HG03432 (cell line): Measurements from ENCODE around the gene MYBPH.

ENCODE experiments used
- ATAC-seq: cut with Tn5 transposase; IDR thresholded peaks from one replicate; pipeline ENCODE4 v1.9.1; 2021; ENCODE audit warnings: mild to moderate bottlenecking, moderate library complexity; ENCODE audit not compliant: unreplicated experiment

Gene MYBPH, protein sequence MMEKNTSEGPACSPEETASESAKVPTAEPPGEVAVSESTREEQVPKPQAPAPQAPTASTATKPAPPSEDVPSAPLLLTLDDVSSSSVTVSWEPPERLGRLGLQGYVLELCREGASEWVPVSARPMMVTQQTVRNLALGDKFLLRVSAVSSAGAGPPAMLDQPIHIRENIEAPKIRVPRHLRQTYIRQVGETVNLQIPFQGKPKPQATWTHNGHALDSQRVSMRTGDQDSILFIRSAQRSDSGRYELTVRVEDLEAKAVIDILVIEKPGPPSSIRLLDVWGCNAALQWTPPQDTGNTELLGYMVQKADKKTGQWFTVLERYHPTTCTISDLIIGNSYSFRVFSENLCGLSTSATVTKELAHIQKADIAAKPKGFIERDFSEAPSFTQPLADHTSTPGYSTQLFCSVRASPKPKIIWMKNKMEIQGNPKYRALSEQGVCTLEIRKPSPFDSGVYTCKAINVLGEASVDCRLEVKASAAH

GRCh38 chr1:203175237-203175826 lies at the start of gene MYBPH:
TSS of gene MYBPH (minus strand) at chr1:203175826. CDS start at chr1:203175755, 71 bp downstream.
- ATAC-seq = no peak

GRCh38 chr1:203225071-203225470 lies 49.4 kb upstream of the MYBPH start:
- ATAC-seq = no peak

DNA sequence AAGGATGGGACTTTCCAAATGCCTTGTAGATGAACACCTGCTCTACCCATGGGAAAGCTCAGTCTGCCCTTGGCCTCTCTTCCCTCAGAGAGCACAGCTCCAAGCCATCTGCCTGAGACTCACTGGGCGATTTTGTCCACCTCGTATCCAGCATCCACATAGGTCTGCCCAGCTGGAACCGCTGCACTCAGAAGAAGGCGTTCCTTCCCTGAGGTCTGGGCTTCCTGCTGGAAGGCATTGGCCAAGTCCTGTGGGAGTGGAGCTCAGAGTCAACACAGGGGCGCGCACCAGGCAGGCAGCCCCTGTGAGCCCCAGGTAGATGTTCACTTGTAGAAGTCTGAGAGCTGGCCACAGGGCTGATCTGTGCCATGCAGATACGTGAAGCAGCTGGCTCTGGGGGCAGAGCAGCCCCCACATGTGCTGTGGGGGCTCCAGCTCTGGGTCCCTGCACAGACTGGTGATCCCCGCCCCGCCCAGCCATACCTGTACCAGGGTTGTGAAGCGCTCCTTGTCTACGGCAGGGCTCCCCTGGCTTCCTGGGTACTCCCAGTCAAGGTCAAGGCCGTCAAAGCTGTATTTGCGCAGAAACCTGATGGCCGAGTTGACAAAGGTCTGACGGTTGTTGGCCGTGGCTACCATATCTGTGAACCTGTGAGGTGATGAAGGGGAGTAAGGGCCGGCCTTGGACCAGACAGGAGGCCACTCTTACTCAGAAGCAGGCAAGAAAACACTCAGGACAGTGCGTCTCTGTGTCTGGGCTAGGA lies 47.6 kb upstream of the MYBPH start:
- ATAC-seq = no peak

GRCh38 chr1:203219934-203220333 lies 44.3 kb upstream of the MYBPH start:
- ATAC-seq = no peak

DNA sequence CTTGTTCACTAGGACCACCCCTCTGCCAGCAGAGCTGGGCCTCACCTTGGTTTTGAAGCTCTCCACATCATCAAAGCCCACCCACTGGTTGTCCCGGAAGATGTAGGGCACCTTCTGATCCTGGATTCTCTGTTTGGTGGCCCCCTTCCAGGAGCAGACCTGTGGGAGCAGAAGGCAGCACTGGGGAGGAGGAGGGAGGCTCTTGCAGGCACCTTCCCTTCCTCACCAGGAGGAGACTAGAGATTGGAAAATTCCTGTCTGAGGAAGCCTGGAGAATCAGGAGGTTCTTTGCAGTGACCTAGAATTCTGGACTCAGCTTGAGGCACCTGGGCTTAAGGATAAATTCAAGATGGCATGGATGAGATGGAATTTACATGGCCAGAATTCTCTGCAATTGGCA lies 43.5 kb upstream of the MYBPH start:
- no peak for ATAC-seq

DNA sequence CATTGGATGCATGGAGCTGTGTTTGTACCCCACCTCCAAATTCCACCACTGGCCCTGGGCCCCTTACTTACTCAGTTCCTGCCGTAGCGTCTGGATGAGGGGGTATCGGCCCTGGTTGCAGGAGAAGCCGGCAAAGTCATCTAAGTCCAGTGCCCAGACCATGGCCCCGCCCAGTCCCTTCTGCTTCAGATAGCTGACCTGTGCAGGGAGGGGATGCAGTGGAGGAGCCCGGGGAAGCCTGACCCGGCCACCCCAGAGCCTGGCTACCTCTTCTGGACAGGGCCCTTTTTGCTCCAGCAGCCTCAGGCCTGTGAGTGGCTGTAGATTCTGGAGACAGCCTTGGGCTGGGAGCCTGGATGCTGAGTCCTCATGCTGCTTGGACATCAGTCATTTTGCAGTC lies 42.0 kb upstream of the MYBPH start:
- ATAC-seq = no peak

- ATAC-seq = no peak
Measured at GRCh38 chr1:203217139-203217655, 41.6 kb upstream of the MYBPH start.

DNA sequence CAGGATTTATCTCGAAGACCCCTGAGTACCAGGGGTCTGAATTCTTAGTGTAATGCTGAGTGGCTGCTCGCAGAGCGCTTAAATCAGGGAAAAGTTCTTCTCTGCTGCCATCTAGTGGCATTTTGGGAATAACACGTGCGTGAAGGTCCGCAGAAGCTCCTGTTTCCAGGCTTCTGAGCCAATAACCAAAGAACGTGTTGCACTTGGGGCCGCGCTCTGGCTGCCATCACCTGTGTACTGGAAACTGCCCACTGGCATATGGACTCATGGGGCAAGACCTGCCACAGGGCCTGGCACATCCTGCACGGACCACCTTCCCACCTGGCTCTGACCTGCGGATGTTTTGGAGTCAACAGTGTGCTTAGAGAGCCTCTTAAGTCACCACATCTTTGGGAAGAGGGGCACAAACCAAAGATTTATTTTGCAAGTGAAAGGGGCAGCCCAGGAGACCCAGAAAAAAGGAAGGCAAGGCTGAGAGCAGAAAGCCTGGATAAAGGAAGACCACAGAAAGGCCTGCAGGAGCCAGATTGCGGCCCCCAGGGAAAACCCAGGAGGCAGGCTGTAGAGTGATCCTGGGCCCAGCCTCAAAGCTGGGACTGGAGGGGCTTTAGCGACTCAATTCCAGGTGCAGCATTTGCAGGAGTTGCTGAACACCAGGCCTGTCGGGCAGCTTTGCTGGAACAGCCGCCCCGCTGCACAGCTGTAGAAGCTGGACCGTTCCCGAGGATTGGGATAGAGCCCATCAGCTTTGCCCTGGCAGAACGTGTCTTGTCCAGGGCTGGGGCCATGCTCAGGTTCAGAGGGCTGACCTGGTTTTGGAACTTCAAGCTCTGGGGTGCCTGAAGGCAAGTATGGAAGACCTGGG lies 40.9 kb upstream of the MYBPH start:
- ATAC-seq = no peak

DNA sequence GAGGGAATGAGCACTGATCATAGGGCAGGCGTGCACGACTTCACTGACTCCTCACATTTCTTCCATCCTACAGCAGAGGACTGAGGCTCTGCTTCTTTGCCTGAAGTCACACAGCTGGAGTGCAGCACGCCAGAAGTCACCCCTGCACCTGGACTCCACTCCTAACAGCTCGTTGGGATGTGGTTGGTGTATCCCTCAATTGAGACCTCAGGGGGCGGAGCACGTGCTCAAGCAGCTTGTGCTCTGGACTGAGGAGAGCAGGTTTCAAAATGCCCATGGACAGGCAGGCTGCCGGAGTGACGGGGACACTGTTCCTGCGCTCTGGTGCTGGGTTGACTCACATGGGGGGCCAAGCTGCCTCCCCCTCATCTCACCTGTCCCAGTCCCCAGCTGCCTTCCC lies 39.9 kb upstream of the MYBPH start:
- ATAC-seq = no peak

- no peak for ATAC-seq
Measured at GRCh38 chr1:203214871-203215270, 39.2 kb upstream of the MYBPH start.

DNA sequence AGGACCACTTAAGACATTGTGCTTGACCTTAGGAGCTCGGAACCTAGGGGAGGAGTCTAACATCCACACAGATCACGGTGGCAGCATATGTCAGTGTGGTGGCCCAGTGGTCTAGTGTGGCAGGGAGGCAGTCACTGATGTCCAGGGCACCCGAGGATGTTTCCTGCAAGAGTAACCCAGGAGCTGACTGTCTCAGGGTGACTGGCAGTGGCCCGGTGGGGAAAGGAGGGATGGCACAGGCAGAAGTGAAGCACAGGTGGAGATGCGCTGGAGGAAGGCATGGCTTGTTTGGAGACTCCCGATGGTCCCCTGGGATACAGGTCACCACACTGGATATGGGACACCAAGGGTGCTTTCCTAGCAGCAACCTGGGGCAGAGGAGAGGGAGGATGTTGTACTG lies 37.5 kb upstream of the MYBPH start:
- no peak for ATAC-seq

GRCh38 chr1:203211812-203212211 lies 36.2 kb upstream of the MYBPH start:
- no peak for ATAC-seq

- no peak for ATAC-seq
Measured at GRCh38 chr1:203210988-203211387, 35.4 kb upstream of the MYBPH start.

- no peak for ATAC-seq
Measured at GRCh38 chr1:203210350-203210749, 34.7 kb upstream of the MYBPH start.

DNA sequence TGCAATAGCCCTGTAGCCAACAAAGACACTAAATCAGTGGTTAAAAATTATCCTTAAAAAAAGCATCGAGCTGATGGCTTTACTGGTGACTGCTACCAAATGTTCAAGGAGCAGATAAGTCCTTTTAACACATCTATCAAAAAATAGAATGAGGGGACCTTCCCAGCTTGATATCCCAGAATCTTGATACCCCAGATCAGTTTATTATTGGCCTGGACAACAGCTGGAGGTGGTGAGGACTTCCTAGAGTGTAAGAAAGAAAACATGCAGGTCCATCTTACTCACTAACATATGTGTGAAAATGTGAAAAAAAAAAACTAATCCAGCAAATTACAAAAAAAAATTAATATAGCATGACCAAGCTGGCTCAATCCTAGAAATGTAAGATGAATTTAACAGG lies 32.6 kb upstream of the MYBPH start:
- ATAC-seq = no peak

- no peak for ATAC-seq
Measured at GRCh38 chr1:203207751-203208150, 32.1 kb upstream of the MYBPH start.

DNA sequence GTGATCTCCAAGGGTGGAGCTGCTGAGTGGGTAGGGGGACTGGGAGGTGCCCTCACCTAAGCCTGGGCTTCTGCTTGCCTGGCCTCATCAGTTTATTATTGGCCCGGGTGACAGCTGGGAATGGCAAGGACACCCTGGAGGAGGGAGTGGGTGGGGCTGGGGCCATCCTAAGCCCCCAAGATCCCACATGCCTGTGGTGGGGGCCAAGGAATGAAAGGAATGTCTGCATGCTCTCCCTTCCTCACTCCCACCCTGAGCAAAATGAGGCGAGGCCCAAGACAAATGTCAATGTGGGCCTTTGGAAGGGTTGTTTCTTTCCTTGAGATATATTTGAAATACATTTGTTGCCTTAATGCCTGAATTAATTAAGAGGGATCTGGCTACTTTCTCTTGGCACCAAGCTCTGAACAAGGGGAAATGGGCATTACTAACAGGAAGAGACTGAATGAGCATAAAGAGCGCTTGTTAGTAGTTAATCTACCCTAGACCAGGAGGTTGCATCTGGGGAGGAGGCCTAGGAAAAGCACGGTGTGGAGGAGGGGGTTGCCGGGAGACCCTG lies 30.6 kb upstream of the MYBPH start:
- ATAC-seq = no peak

- no peak for ATAC-seq
Measured at GRCh38 chr1:203204756-203205155, 29.1 kb upstream of the MYBPH start.

GRCh38 chr1:203202431-203203245 lies 27.0 kb upstream of the MYBPH start:
- no peak for ATAC-seq
